Fibroblast of pulmonary artery (primary cell): ENCODE results near the gene CANX.
A peak's percentile ranks its signal among the peaks of the same experiment; 100 is the strongest.

ENCODE experiments used
- DNase-seq: peaks from one replicate; pipeline ENCODE4 v3.0.0-alpha.2; 2010; ENCODE audit warnings: low read depth
- H3K4me3 ChIP-seq: replicated peaks from 2 replicates; pipeline ENCODE4 v1.5.1; 2011; ENCODE audit warnings: low read depth, mild to moderate bottlenecking, control low read depth, low read length, moderate library complexity
- CTCF ChIP-seq: IDR thresholded peaks from 2 replicates; pipeline ENCODE4 v1.5.1; 2011; ENCODE audit warnings: mild to moderate bottlenecking, control low read depth, low read length, inconsistent platforms; ENCODE audit errors: missing control alignments

Gene CANX

GRCh38 chr5:179749857-179750508, 51.2 kb downstream of the CANX start:
- no peak for DNase-seq
- TF ChIP-seq CTCF: no peak
- no peak overlapping the region for H3K4me3 ChIP-seq

GRCh38 chr5:179753971-179754370, 55.2 kb downstream of the CANX start:
- no peak overlapping the region for H3K4me3 ChIP-seq
- no peak for TF ChIP-seq CTCF
- no peak for DNase-seq

GRCh38 chr5:179755022-179755421, 56.3 kb downstream of the CANX start:
- DNase-seq: peak; percentile 39
- H3K4me3 ChIP-seq: no peak overlapping the region
- no peak for TF ChIP-seq CTCF

GRCh38 chr5:179758955-179759354, 60.2 kb downstream of the CANX start:
- DNase-seq: no peak
- TF ChIP-seq CTCF: no peak
- no peak overlapping the region for H3K4me3 ChIP-seq

GRCh38 chr5:179759581-179760551, 61.1 kb downstream of the CANX start:
- TF ChIP-seq CTCF: no peak
- no peak for DNase-seq
- H3K4me3 ChIP-seq: no peak overlapping the region

- no peak for DNase-seq
- no peak overlapping the region for H3K4me3 ChIP-seq
- TF ChIP-seq CTCF: no peak
These were observed 63.5 kb downstream of the CANX start for GRCh38 chr5:179762079-179762780.
